GM21786 (cell line): ENCODE measurements around the gene CARMIL1.

Experiments used
- ATAC-seq: cut with Tn5 transposase; IDR thresholded peaks from one replicate; pipeline ENCODE4 v1.9.1; 2021; ENCODE audit not compliant: unreplicated experiment

Gene CARMIL1

DNA sequence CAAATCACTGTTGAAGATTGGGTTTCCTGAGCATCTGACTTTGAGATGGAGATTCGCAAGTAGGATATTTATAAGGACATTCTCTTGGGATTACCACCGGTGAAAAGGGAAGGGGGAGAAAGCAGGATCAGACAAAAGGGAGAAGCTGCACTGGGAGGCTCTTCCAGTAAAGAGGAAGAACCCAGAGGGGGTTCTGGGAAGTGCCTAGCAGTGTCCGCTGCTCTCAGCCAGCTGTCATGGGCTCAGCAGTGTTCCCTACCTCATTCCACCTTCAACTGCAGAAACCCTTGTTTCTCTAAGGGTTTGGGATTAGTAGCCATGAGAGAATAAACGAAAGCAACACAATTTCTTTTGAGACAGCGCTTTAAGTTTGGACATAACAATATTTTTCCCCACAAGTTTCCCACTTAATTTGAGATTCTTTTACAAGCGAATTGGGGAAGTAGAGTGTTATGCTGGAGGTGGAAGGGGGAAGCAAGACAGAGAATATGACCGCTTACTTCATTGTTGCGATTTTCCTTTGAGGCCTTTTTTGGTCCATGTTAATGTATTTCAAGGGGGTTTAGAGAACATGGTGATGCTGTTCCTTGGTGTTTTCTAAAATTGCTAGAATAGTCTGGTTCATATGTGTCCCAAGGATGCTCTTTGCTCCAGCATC is 218.3 kb downstream of the CARMIL1 start:
- ATAC-seq = no peak

- ATAC-seq = no peak
Measured at GRCh38 chr6:25498505-25498904, 219.3 kb downstream of the CARMIL1 start.

- ATAC-seq = no peak
Measured at GRCh38 chr6:25499615-25500235, 220.6 kb downstream of the CARMIL1 start.

- no peak for ATAC-seq
Measured at GRCh38 chr6:25503686-25504085, 224.5 kb downstream of the CARMIL1 start.

GRCh38 chr6:25504661-25505060 is 225.5 kb downstream of the CARMIL1 start:
- ATAC-seq = no peak

DNA sequence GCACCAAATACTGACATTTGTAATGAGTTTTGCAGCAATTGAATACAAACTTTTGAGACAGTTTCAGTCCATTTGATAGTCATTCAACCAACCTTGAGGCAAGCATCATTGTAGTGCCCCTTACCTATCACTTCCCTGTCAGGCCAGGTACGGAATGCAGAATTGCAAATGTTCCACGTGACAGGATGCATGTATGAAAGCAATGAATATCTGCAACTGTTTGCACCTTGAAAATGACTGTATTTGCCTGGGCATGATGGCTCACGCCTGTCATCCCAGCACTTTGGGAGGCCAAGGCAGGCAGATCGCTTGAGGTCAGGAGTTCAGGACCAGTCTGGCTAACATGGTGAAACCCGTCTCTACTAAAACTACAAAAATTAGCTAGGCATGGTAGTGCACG is 226.8 kb downstream of the CARMIL1 start:
- no peak for ATAC-seq

- ATAC-seq = no peak
Measured at GRCh38 chr6:25508051-25508450, 228.9 kb downstream of the CARMIL1 start.

- no peak for ATAC-seq
Measured at GRCh38 chr6:25511376-25511775, 232.2 kb downstream of the CARMIL1 start.

DNA sequence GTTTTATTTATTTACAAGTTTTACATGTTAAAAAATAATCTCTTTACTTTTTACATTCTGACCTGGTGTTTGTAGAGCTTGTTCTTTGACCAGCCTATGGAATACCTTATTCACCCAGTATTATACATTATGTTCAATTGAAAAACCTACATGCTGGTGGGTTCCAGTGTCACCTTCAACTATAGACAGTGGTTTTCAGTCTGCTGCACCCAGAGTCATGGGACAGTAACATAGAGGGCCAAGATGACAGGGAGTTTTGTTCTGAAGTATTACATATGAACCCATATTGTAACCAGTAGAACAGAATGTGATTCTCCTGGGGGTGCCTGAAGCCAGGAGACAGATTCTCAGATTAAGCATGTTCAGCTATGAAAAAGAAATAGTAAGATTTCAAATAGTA is 233.4 kb downstream of the CARMIL1 start:
- no peak for ATAC-seq

DNA sequence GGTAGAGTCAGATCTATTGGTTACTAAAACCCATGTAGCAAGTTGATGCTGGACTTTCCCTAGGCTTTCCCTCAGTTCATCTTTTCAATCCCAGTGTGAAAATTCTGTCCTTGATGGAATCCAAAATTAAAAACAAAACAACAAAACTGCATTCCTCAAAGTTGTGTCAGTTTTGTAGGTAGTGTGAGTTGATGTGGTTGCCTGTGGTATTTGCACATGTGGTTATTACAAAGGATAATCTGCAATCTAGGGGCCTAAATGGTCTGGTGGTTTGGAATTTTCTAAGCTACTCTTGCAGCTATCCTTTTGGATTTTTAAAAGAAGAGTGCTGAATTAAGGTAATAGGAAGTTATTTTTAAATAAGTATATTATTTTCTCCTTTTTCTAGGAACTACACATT is 240.7 kb downstream of the CARMIL1 start:
- no peak for ATAC-seq

GRCh38 chr6:25524542-25524941 is 245.4 kb downstream of the CARMIL1 start:
- ATAC-seq = no peak

DNA sequence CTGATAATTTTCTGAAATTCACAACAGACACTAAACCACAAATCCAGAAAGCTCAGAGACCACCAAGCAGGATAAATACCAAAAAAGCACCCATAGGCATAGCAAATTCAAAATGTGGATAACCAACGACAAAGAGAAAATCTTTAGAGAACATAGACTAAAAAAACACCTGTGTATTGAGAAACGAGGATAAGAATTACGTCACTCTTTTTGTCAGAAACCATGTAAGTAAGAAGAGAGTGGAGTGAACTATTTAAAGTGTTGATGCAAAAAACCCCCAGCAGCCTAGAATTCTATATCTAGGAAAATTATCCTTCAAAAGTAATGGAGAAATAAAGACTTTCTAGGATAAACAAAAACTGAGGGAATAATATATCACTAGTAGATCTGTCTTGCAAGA is 245.9 kb downstream of the CARMIL1 start:
- ATAC-seq = no peak

DNA sequence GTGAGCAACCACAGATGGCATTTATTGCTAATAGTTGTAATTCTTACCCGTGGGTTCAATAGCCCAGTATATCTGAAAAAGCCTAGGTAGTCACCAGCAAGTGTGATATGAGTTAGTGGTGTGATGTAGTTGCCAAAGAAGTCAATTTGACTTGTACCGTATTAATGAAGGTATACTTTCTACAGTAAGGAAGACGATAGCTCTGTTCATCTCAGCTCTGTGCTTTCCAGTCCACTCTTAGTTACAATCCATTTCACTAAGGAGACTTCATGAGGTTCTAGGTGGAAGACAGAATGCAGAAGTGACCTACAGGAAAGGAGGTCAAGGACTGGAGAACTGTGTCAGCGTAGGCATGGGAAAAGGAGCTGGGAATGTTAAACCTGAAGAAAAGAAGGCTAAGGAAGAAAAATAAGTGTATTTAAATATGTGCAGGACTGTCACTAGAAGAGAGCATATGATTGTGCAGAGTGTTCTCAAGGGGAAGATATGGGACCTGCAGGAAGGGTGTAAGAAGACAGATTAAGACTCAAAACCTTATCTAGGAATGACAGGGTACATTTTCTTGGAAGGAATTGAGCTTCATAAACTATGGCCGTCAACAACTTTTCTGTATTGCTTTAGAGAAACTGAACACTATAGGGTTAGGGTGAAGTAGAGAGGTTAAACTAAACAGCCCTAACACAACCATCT is 255.9 kb downstream of the CARMIL1 start:
- ATAC-seq = no peak

GRCh38 chr6:25535632-25536225 is 256.6 kb downstream of the CARMIL1 start:
- ATAC-seq = no peak

- ATAC-seq = no peak
Measured at GRCh38 chr6:25536781-25537180, 257.6 kb downstream of the CARMIL1 start.

DNA sequence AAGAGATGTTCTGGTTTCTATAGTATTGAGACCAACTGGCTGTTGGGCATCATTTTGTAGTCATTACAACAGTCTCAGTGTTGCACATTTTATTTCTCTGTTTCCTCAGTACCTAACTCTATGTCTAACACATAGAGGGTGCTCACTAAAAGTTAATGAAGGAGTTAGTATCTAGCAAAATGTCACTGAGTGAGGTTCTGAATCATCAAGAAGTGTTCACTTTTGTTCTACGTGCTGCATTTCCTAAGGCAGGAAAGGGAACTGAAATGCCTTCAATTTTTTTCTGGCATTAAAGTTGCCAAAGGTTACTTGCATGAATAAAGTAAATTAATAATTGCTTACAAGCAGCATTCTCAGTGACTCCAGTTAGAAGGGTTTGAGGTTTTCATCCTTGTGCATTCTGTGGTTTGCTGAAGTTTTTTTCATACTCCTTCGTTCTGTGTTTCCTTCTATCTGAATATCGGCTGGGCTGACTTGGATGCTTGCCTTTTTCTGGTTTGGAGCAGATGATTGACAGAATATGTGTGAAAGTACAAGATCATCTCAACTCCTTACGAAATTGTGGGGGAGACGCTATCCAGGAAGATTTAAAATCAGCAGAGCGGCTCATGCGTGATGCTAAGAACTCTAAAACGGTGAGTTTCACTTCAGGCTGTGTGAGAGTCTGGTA is 258.3 kb downstream of the CARMIL1 start:
- ATAC-seq = no peak

DNA sequence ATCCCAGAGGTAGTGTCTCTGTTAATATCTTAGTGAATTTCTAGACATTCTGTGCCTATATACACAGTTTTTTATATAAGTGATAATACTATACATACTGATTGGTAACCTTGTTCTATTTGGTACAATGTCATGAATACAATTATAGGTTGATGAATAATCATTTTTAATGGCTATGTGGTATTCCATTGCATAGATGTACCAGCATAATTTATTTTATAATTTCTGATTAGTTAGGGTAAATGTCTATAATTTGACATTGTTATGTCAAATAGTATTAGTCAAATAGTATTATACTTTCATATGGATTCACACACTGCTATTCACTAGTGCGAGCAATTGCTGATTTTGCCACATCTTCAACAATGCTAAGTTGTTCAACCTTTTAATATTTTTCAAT is 262.1 kb downstream of the CARMIL1 start:
- ATAC-seq = no peak

DNA sequence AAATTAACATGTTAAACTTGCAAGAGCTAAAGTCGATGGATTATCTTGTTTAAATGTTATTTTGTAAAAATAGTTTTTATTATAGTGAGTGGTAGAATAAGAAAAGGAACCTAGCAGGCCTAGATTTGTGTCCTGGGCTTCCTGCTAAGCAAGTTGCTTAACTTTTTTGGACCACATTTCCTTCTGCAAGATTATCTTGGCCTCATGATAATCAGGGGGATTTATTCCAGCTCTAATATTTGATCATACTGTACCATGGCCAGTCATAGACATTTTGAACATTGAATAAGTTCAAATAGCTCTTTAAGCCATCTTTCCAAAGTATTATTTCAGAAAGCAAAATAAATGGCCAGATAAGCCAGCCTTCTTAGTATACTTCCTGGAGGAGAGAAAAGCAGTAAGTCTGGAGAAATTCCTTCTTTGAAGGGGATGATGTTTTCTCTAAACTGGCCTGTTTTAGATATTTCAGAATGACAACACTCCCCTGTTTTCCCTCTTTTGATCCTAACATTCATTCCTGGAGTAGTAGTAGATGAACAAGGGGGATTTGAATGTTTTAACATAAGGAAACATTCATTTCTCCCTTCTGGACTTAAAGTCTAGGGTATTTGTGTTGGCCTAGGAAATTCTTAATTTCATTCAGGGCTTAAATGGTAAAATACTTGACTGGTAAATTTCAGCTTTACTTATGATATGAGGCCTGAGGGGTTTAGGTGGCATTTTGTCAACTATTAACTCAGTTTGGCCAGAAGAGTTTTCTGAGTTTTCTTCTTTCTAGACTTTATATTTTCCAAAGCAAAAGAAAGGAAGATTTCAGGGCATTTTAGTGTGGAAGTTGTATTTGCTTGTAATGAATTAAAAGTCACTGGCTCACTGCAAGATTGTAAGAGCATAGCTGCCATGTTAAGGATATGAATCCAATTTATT is 264.1 kb downstream of the CARMIL1 start:
- ATAC-seq = no peak

DNA sequence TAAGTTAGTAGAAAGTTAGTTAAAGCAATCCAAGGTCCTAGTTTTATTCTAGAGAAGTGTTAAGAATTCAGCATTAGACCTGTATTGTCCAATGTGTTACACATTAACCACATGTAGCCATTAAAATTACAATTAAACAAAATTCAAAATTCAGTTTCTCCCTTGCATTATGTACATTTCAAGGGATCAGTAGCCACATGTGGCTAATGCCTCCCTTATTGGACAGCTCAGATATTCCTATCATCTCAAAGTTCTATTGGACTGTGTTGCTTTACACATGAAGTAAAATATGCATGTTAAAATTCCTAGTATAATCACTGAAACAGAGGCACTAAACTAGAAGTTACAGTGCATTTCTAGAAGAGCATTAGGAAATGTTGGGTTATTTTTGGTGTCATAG is 265.7 kb downstream of the CARMIL1 start:
- no peak for ATAC-seq

DNA sequence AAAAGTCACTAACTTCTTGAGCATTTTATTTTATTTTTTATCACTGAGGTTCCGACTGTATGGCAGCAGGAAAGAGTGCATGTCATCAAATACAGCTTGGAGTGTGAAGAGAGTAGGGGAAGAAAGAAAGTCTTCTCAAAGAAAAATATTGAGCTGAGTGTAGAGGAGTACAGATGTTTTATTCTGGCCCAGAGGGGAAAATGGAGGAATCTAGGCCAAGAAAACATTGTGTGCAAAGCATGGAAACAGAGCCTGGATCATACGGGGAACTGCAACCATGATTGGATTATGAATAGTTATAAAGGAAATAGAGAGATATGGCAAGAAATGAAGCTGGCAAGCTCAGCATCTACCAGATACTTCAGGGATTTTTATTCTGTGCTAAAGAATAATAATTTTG is 268.6 kb downstream of the CARMIL1 start:
- ATAC-seq = no peak
